Upper lobe of left lung (tissue), 6 donors: Measurements from ENCODE around the gene PRDM16. TPM values are rescaled to one million over a fixed set of nuclear protein-coding genes. Genes with fewer than 3 reads are reported as not detected.

ENCODE experiments used
- ATAC-seq, 2 donors: fragments of 200-7000 bp; cut with Tn5 transposase; one replicate each; pipeline ENCODE4 v1.9.1; 2022; ENCODE audit warnings: mild to moderate bottlenecking in 2 of 2, moderate library complexity in 2 of 2; ENCODE audit not compliant: low FRiP score in 2 of 2
- DNase-seq, 2 donors: peaks; one replicate each; pipeline ENCODE4 v3.0.0-alpha.2; 2019 to 2020
- H3K27ac ChIP-seq, 4 donors: fragments of 200-600 bp; sonication (generic); one replicate each; pipeline ENCODE4 v1.5.1; 2016 to 2019
- H3K27me3 ChIP-seq, 4 donors: fragments of 200-600 bp; sonication (generic); one replicate each; pipeline ENCODE4 v1.5.1; 2017 to 2019
- H3K36me3 ChIP-seq, 4 donors: fragments of 200-600 bp; sonication (generic); one replicate each; pipeline ENCODE4 v1.5.1; 2016 to 2019
- H3K4me1 ChIP-seq, 4 donors: fragments of 200-600 bp; sonication (generic); one replicate each; pipeline ENCODE4 v1.5.1; 2018 to 2019
- H3K4me3 ChIP-seq, 4 donors: fragments of 200-600 bp; sonication (generic); one replicate each; pipeline ENCODE4 v1.5.1; 2017 to 2019; ENCODE audit warnings: mild to moderate bottlenecking in 2 of 4, moderate library complexity in 1 of 4
- H3K9me3 ChIP-seq, 4 donors: fragments of 200-600 bp; sonication (generic); one replicate each; pipeline ENCODE4 v1.5.1; 2018 to 2019
- CTCF ChIP-seq, 6 experiments: fragments of 450-650 bp in 4 of 6; fragments of 200-600 bp in 2 of 6; sonication (generic) in 2 of 6; IDR thresholded peaks; one replicate each; pipeline ENCODE4 v1.5.1; 2016 to 2019; ENCODE audit warnings: antibody characterized with exemption in 6 of 6
- EP300 ChIP-seq, 4 donors: sonication (generic); formaldehyde crosslinking; IDR thresholded peaks; one replicate each; pipeline ENCODE4 v1.5.1; 2017; ENCODE audit warnings: antibody characterized with exemption in 4 of 4, control low read depth in 2 of 4
- POLR2A ChIP-seq, 4 donors: fragments of 450-650 bp; IDR thresholded peaks; one replicate each; pipeline ENCODE4 v1.5.1; 2016 to 2017; ENCODE audit warnings: antibody characterized with exemption in 4 of 4, mild to moderate bottlenecking in 2 of 4
- POLR2AphosphoS5 ChIP-seq, 2 donors: sonication (generic); formaldehyde crosslinking; IDR thresholded peaks; one replicate each; pipeline ENCODE4 v1.5.1; 2017; ENCODE audit warnings: antibody characterized with exemption in 2 of 2
- WGBS, 2 donors: methylation state at CpG; one replicate each; pipeline ENCODE4 v1.1.5; 2017 to 2018; 5-methylcytosine and 5-hydroxymethylcytosine counted together
- total RNA-seq, 6 donors: library from RNA; depleted of rRNA in 4 of 6; stranded (reverse); fragments of >200 nt in 4 of 6; gene quantifications; one replicate each; pipeline versions ENCODE4 v1.1.0 to v1.2.1, GENCODE V29; 2016 to 2021
- donor health status: DM: no; HTN: no; CAD: no; lungs with moderate emphysema.
- donor health status: DM: no; HTN: yes; CAD: no; lungs with severe emphysema.

Gene PRDM16
- total RNA-seq, 6 donors from 2014 or later, result 12.3 to 54.5 (median 21.2) TPM

- 49 to 50% methylated on average over 29 to 34 of the region's 34 CpGs for WGBS, 2 donors
- Histone ChIP-seq H3K9me3 (no peaks in the 10 kb centered on the region), H3K27ac (no peak overlapping the region), H3K4me1 (peaks cover 0 to 16% (median 5%) of the 10 kb centered on the region in 4 donors), H3K27me3 (no peaks in the 10 kb centered on the region), H3K4me3 (no peak overlapping the region), H3K36me3 (no peaks in the 10 kb centered on the region)
- ATAC-seq, result no peak
- no peak for TF ChIP-seq POLR2A (IDR thresholded peaks at IDR 0.05)
- TF ChIP-seq CTCF (IDR thresholded peaks at IDR 0.05), result no peak
- TF ChIP-seq EP300 (IDR thresholded peaks at IDR 0.05), result no peak
- TF ChIP-seq POLR2AphosphoS5 (IDR thresholded peaks at IDR 0.05), result no peak
- DNase-seq, result no peak
These were observed 179.4 kb downstream of the PRDM16 start for GRCh38 chr1:3248155-3249141.

GRCh38 chr1:3249231-3249630, 180.2 kb downstream of the PRDM16 start:
- H3K4me3 ChIP-seq, result no peak overlapping the region
- 83 to 85% methylated on average over 9 of the region's 9 CpGs for WGBS, 2 donors
- TF ChIP-seq CTCF (IDR thresholded peaks at IDR 0.05) (no peak), POLR2AphosphoS5 (IDR thresholded peaks at IDR 0.05) (no peak), EP300 (IDR thresholded peaks at IDR 0.05) (no peak), POLR2A (IDR thresholded peaks at IDR 0.05) (no peak)
- DNase-seq, result no peak
- no peaks in the 10 kb centered on the region for H3K36me3 ChIP-seq
- peaks cover 0 to 16% (median 5%) of the 10 kb centered on the region in 4 donors for H3K4me1 ChIP-seq
- no peak for ATAC-seq
- H3K27ac ChIP-seq, result no peak overlapping the region
- H3K9me3 ChIP-seq, result no peaks in the 10 kb centered on the region
- no peaks in the 10 kb centered on the region for H3K27me3 ChIP-seq

- TF ChIP-seq EP300 (IDR thresholded peaks at IDR 0.05) (no peak), POLR2AphosphoS5 (IDR thresholded peaks at IDR 0.05) (no peak), POLR2A (IDR thresholded peaks at IDR 0.05) (no peak), CTCF (IDR thresholded peaks at IDR 0.05) (no peak)
- Histone ChIP-seq H3K36me3 (no peaks in the 10 kb centered on the region), H3K4me3 (no peak overlapping the region), H3K9me3 (no peaks in the 10 kb centered on the region), H3K27ac (no peak overlapping the region), H3K27me3 (no peaks in the 10 kb centered on the region), H3K4me1 (peaks cover 0 to 16% (median 5%) of the 10 kb centered on the region in 4 donors)
- DNase-seq, result no peak
- WGBS, 2 donors, result 56 to 72% methylated on average over 14 to 31 of the region's 31 CpGs
- ATAC-seq, result no peak
These were observed 180.9 kb downstream of the PRDM16 start for GRCh38 chr1:3249631-3250501.

DNA sequence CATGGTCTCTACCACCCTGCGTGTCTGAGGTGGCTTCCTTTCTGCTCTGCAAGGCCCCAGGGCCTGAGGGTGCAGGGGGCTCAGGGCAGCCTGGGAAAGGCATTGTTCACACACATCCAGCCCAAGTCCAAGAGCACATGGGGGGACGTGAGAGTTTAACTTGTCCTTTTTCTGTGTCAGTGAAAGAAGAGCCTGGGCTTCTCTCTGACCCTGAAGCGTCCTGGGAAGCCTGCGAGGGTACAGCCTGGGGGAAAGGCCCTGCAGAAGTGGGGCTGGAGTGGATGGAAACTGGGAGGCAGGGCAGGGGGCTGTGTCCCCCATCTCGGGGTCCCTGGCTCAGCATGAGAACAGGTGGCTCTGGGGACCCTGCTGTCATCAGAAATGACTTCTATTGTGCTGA, 181.6 kb downstream of the PRDM16 start:
- TF ChIP-seq POLR2AphosphoS5 (IDR thresholded peaks at IDR 0.05) (no peak), EP300 (IDR thresholded peaks at IDR 0.05) (no peak), POLR2A (IDR thresholded peaks at IDR 0.05) (no peak), CTCF (IDR thresholded peaks at IDR 0.05) (no peak)
- no peaks in the 10 kb centered on the region for H3K27me3 ChIP-seq
- ATAC-seq (no peak), DNase-seq (no peak)
- no peak overlapping the region for H3K27ac ChIP-seq
- no peak overlapping the region for H3K4me3 ChIP-seq
- peaks cover 0 to 16% (median 5%) of the 10 kb centered on the region in 4 donors for H3K4me1 ChIP-seq
- WGBS, 2 donors, result 60 to 78% methylated on average over 5 of the region's 5 CpGs
- no peaks in the 10 kb centered on the region for H3K36me3 ChIP-seq
- no peaks in the 10 kb centered on the region for H3K9me3 ChIP-seq
